ENCODE data around the gene RPL36A.
A peak's percentile ranks its signal among the peaks of the same experiment; 100 is the strongest.

Gene RPL36A

GRCh38 chrX:101393530-101394305 lies 2.9 kb downstream of the RPL36A start:
- DNase-seq: no peak

GRCh38 chrX:101394372-101394771 lies 3.6 kb downstream of the RPL36A start:
- no peak for DNase-seq

- no peak for DNase-seq
Observed at GRCh38 chrX:101395789-101396188, 5.0 kb downstream of the RPL36A start.

- DNase-seq: no peak
Observed at GRCh38 chrX:101397779-101398178, 7.0 kb downstream of the RPL36A start.

- no peak for DNase-seq
Observed at GRCh38 chrX:101398694-101399093, 7.9 kb downstream of the RPL36A start.

GRCh38 chrX:101399825-101400224 lies 9.0 kb downstream of the RPL36A start:
- DNase-seq: no peak

GRCh38 chrX:101407167-101407747 lies 16.4 kb downstream of the RPL36A start:
- DNase-seq: no peak

- peak; percentile 98 for DNase-seq
Observed at GRCh38 chrX:101407748-101408531, 17.1 kb downstream of the RPL36A start, which contains the start of the genes GLA and HNRNPH2. Gene GLA (minus strand): TSS chrX:101407925. CDS start chrX:101407903, 22 bp downstream. Gene HNRNPH2 (plus strand): TSS chrX:101408222. CDS start chrX:101411989, 3,767 bp downstream.

GRCh38 chrX:101408532-101408841 lies 17.7 kb downstream of the RPL36A start:
- no peak for DNase-seq

GRCh38 chrX:101409043-101409442 lies 18.2 kb downstream of the RPL36A start:
- DNase-seq: no peak

- no peak for DNase-seq
Observed at GRCh38 chrX:101410461-101410860, 19.6 kb downstream of the RPL36A start.

- no peak for DNase-seq
Observed at GRCh38 chrX:101411984-101412383, 21.2 kb downstream of the RPL36A start.

- DNase-seq: peak; percentile 46
Observed at GRCh38 chrX:101415180-101416145, 24.7 kb downstream of the RPL36A start.

GRCh38 chrX:101416691-101417090 lies 25.9 kb downstream of the RPL36A start:
- no peak for DNase-seq

GRCh38 chrX:101417190-101417589 lies 26.4 kb downstream of the RPL36A start:
- DNase-seq: no peak

- peak; percentile 14 for DNase-seq
Observed at GRCh38 chrX:101417981-101418841, 27.4 kb downstream of the RPL36A start.

- DNase-seq: no peak
Observed at GRCh38 chrX:101419489-101419888, 28.7 kb downstream of the RPL36A start.

- no peak for DNase-seq
Observed at GRCh38 chrX:101427954-101428353, 37.1 kb downstream of the RPL36A start.

- DNase-seq: no peak
Observed at GRCh38 chrX:101429934-101430333, 39.1 kb downstream of the RPL36A start.

GRCh38 chrX:101430457-101431078 lies 39.8 kb downstream of the RPL36A start:
- no peak for DNase-seq

- no peak for DNase-seq
Observed at GRCh38 chrX:101442085-101442484, 51.3 kb downstream of the RPL36A start.
